H1 (cell line): ENCODE data around the gene GATAD2B. TPM values are rescaled to one million over a fixed set of nuclear protein-coding genes. Genes with fewer than 3 reads are reported as not detected.

Experiments used
- CTCF ChIA-PET: fragments of 300-600 bp; sonication (Branson Sonifier 250); formaldehyde crosslinking; loops from one replicate; lab custom pipeline; 2021; ENCODE audit not compliant: partially characterized antibody; lab: Charles Lee
- POLR2A ChIA-PET: fragments of 300-600 bp; sonication (Branson Sonifier 250); formaldehyde crosslinking; loops from one replicate; lab custom pipeline; 2021; ENCODE audit warnings: inconsistent platforms; ENCODE audit not compliant: partially characterized antibody; lab: Charles Lee
- DNase-seq, 2 experiments: peaks; one replicate each; pipeline versions ENCODE4 v3.0.0 to v3.0.0-alpha.2; 2010 to 2022; ENCODE audit warnings: low spot score in 2 of 2, low read depth in 1 of 2, mixed read lengths in 1 of 2
- FAIRE-seq: peaks from 2 replicates; lab custom pipeline; 2011; peaks lifted over from hg19 to GRCh38; lab: Jason Lieb, UNC
- H2AFZ ChIP-seq: 2 replicates; pipeline ENCODE4 v1.8.1; 2012; ENCODE audit warnings: low read length, inconsistent platforms
- H2AK5ac ChIP-seq: 2 replicates; pipeline ENCODE4 v1.6.1; 2013; ENCODE audit warnings: low read depth, low read length
- H2BK120ac ChIP-seq: replicated peaks from 2 replicates; pipeline ENCODE3; 2013; ENCODE audit warnings: low read depth, low read length, inconsistent platforms
- H2BK12ac ChIP-seq: 2 replicates; pipeline ENCODE4 v1.6.1; 2013; ENCODE audit warnings: low read depth, low read length
- H2BK15ac ChIP-seq: 2 replicates; pipeline ENCODE4 v1.6.1; 2013; ENCODE audit warnings: low read length
- H2BK20ac ChIP-seq: 2 replicates; pipeline ENCODE4 v1.6.1; 2013; ENCODE audit warnings: low read length
- H2BK5ac ChIP-seq: 2 replicates; pipeline ENCODE4 v1.6.1; 2013; ENCODE audit warnings: low read depth, low read length
- H3K14ac ChIP-seq: 2 replicates; pipeline ENCODE4 v1.6.1; 2013; ENCODE audit warnings: inconsistent platforms; ENCODE audit not compliant: insufficient read length
- H3K18ac ChIP-seq: 2 replicates; pipeline ENCODE4 v1.6.1; 2013; ENCODE audit warnings: low read length; ENCODE audit errors: extremely low read depth
- H3K23ac ChIP-seq: 2 replicates; pipeline ENCODE4 v1.6.1; 2013; ENCODE audit warnings: inconsistent platforms; ENCODE audit not compliant: insufficient read length
- H3K23me2 ChIP-seq: 2 replicates; pipeline ENCODE4 v1.6.1; 2013; ENCODE audit warnings: low read depth, low read length
- H3K27ac ChIP-seq: 2 replicates; pipeline ENCODE4 v1.6.1; 2011; ENCODE audit warnings: low read depth, low read length, inconsistent platforms
- H3K27me3 ChIP-seq, 4 experiments: replicated peaks in 1 of 4; 1 replicate in 1 of 4; 2 replicates in 3 of 4; pipeline versions ENCODE4 v1.6.1 to v1.8.1; 2011 to 2013; ENCODE audit warnings: low read length in 3 of 4, mild to moderate bottlenecking in 3 of 4, inconsistent platforms in 2 of 4, mixed read lengths in 2 of 4, moderate library complexity in 1 of 4; ENCODE audit not compliant: control insufficient read depth in 3 of 4, insufficient read depth in 3 of 4; ENCODE audit errors: extremely low read depth in 1 of 4
- H3K36me3 ChIP-seq, 4 experiments: 2 replicates each; pipeline versions ENCODE4 v1.6.1 to v1.8.1; 2011 to 2013; ENCODE audit warnings: mild to moderate bottlenecking in 4 of 4, low read length in 3 of 4, moderate library complexity in 2 of 4, control low read depth in 1 of 4, inconsistent platforms in 1 of 4; ENCODE audit not compliant: insufficient read depth in 4 of 4, control insufficient read depth in 2 of 4
- H3K4ac ChIP-seq: replicated peaks from 2 replicates; pipeline ENCODE3; 2013; ENCODE audit warnings: low read length, low read depth, mixed read lengths, inconsistent platforms; ENCODE audit not compliant: insufficient read length
- H3K4me1 ChIP-seq, 4 experiments: replicated peaks in 1 of 4; 1 replicate in 1 of 4; 2 replicates in 3 of 4; pipeline versions ENCODE4 v1.6.1 to v1.8.1; 2011 to 2013; ENCODE audit warnings: low read length in 3 of 4, inconsistent platforms in 2 of 4, mixed read lengths in 1 of 4; ENCODE audit not compliant: insufficient read depth in 4 of 4, control insufficient read depth in 3 of 4
- H3K4me2 ChIP-seq, 2 experiments: 2 replicates each; pipeline versions ENCODE4 v1.6.1 to v1.8.1; 2011 to 2013; ENCODE audit warnings: low read depth in 2 of 2, low read length in 2 of 2, control low read depth in 1 of 2, inconsistent platforms in 1 of 2, mild to moderate bottlenecking in 1 of 2; ENCODE audit not compliant: insufficient read depth in 1 of 2
- H3K4me3 ChIP-seq, 4 experiments: fragments of 200-600, 300-600 bp in 1 of 4; sonication (generic), shearing (Covaris generic), sonication (Bioruptor Twin) in 1 of 4; 2 replicates each; pipeline versions ENCODE4 v1.5.1 to v1.8.1; 2011 to 2016; ENCODE audit warnings: low read length in 4 of 4, low read depth in 3 of 4, control low read depth in 2 of 4, inconsistent platforms in 2 of 4, mild to moderate bottlenecking in 2 of 4, mixed read lengths in 1 of 4, moderate library complexity in 1 of 4; ENCODE audit not compliant: insufficient read depth in 2 of 4; ENCODE audit errors: extremely low read depth in 1 of 4
- H3K56ac ChIP-seq: replicated peaks from 2 replicates; pipeline ENCODE3; 2013; ENCODE audit warnings: low read depth, mild to moderate bottlenecking, mixed read lengths, low read length, inconsistent platforms; ENCODE audit not compliant: insufficient read length
- H3K79me1 ChIP-seq: 2 replicates; pipeline ENCODE4 v1.6.1; 2013; ENCODE audit warnings: low read depth, low read length, control low read depth
- H3K79me2 ChIP-seq, 2 experiments: 2 replicates each; pipeline versions ENCODE4 v1.6.1 to v1.8.1; 2012 to 2013; ENCODE audit warnings: low read length in 2 of 2, mild to moderate bottlenecking in 2 of 2, inconsistent platforms in 1 of 2; ENCODE audit not compliant: insufficient read depth in 2 of 2, control insufficient read depth in 1 of 2
- H3K9ac ChIP-seq, 4 experiments: replicated peaks in 1 of 4; 1 replicate in 1 of 4; 2 replicates in 3 of 4; pipeline versions ENCODE4 v1.6.1 to v1.8.1; 2011 to 2013; ENCODE audit warnings: low read depth in 3 of 4, low read length in 3 of 4, control low read depth in 2 of 4, mild to moderate bottlenecking in 2 of 4, moderate library complexity in 2 of 4, inconsistent platforms in 1 of 4; ENCODE audit errors: extremely low read depth in 1 of 4
- H3K9me3 ChIP-seq, 2 experiments: 2 replicates each; pipeline versions ENCODE4 v1.6.1 to v1.8.1; 2012 to 2013; ENCODE audit warnings: mild to moderate bottlenecking in 2 of 2, moderate library complexity in 2 of 2, control low read depth in 1 of 2, inconsistent platforms in 1 of 2, low read depth in 1 of 2, low read length in 1 of 2, mixed read lengths in 1 of 2; ENCODE audit not compliant: insufficient read depth in 2 of 2
- H4K20me1 ChIP-seq, 2 experiments: replicated peaks in 1 of 2; 2 replicates each; pipeline versions ENCODE3 to v1.8.1; 2011 to 2013; ENCODE audit warnings: inconsistent platforms in 2 of 2, low read length in 2 of 2, mild to moderate bottlenecking in 1 of 2; ENCODE audit not compliant: insufficient read depth in 2 of 2, control insufficient read depth in 1 of 2
- H4K5ac ChIP-seq: 2 replicates; pipeline ENCODE4 v1.6.1; 2013; ENCODE audit warnings: low read length, low read depth, mixed read lengths, inconsistent platforms; ENCODE audit not compliant: insufficient read length
- H4K8ac ChIP-seq: 2 replicates; pipeline ENCODE4 v1.8.0; 2013; ENCODE audit warnings: mild to moderate bottlenecking, moderate library complexity, low read length, inconsistent platforms; ENCODE audit not compliant: insufficient read depth; ENCODE audit errors: extremely low read depth
- H4K91ac ChIP-seq: replicated peaks from 2 replicates; pipeline ENCODE3; 2013; ENCODE audit warnings: low read length, mixed read lengths, inconsistent platforms; ENCODE audit not compliant: insufficient read length
- BRCA1 ChIP-seq: IDR thresholded peaks from 2 replicates; pipeline ENCODE4 v1.6.1; 2012; ENCODE audit warnings: low read depth, low read length, improper control_type of control experiment
- SP1 ChIP-seq: IDR thresholded peaks from 2 replicates; pipeline ENCODE4 v1.6.1; 2011; ENCODE audit warnings: low read depth, low read length
- USF2 ChIP-seq: IDR thresholded peaks from 2 replicates; pipeline ENCODE4 v1.6.1; 2011; ENCODE audit warnings: low read length, improper control_type of control experiment
- WGBS, 2 experiments: shearing (Covaris generic) in 1 of 2; methylation state at CpG; one replicate each; pipeline versions ENCODE4 v1.1.6 to v1.1.7; 2013 to 2015; ENCODE audit warnings: low lambda C conversion rate in 2 of 2, mixed read lengths in 2 of 2, inconsistent platforms in 1 of 2, low coverage in 1 of 2, missing lambda C conversion rate in 1 of 2; ENCODE audit not compliant: insufficient replicate concordance in 2 of 2, insufficient coverage in 1 of 2, insufficient read length in 1 of 2; ENCODE audit errors: extremely low coverage in 1 of 2, missing lambda C conversion rate in 1 of 2; 5-methylcytosine and 5-hydroxymethylcytosine counted together
- polyA plus RNA-seq, 7 experiments: library from polyadenylated mRNA; depleted of rRNA in 3 of 7; stranded (reverse) in 5 of 7; unstranded in 2 of 7; fragments of >200 nt in 5 of 7; fragments of 200-250 nt in 2 of 7; gene quantifications; 1 replicate in 5 of 7; 2 replicates in 1 of 7; 4 replicates in 1 of 7; pipeline versions ENCODE4 v1.2.1 to v1.2.3, GENCODE V29; 2011 to 2013; ENCODE audit warnings: missing spikeins in 2 of 7, mixed read lengths in 2 of 7
- total RNA-seq: library from RNA; stranded (reverse); fragmentation: NEBNext Ultra II Directional; extraction: Animal tissue kit (Norgen Biotek cat#: 25700); gene quantifications from 2 replicates; pipeline ENCODE4 v1.2.1, GENCODE V29; 2021

Gene GATAD2B
- total and polyA plus RNA-seq, 2 of the 8 experiments (the other 6 are each of a cell fraction or from before 2014, with no cell fraction given) = 8.4 to 39.1 TPM

GRCh38 chr1:153933955-153934354 is 11.2 kb upstream of the GATAD2B start:
- H3K14ac ChIP-seq = no peak overlapping the region
- no peak overlapping the region for H3K56ac ChIP-seq
- H2BK20ac ChIP-seq = no peak overlapping the region
- no peak for FAIRE-seq
- CTCF ChIA-PET = interaction anchor here (0.8 to 1.4 kb wide), 2 partner anchors 10 to 13 kb away, joined by 4 to 5 read pairs; partner anchors contain the start of gene DENND4B
- H3K4me3 ChIP-seq = no peak overlapping the region
- H2BK12ac ChIP-seq = no peak overlapping the region
- H3K9me3 ChIP-seq = no peaks in the 10 kb centered on the region
- no peaks in the 10 kb centered on the region for H3K79me2 ChIP-seq
- H4K5ac ChIP-seq = no peak overlapping the region
- H3K23me2 ChIP-seq = no peaks in the 10 kb centered on the region; the same call in 1 of the 2 replicates
- H2BK120ac ChIP-seq = no peak overlapping the region
- peaks cover 0 to 11% of the 10 kb centered on the region in 2 experiments for H4K20me1 ChIP-seq
- H2AK5ac ChIP-seq = no peak overlapping the region
- no peak overlapping the region for H3K27ac ChIP-seq
- H2BK5ac ChIP-seq = no peak overlapping the region
- no peak overlapping the region for H4K8ac ChIP-seq
- H3K9ac ChIP-seq = no peak overlapping the region
- peaks cover 12 to 61% (median 45%) of the 10 kb centered on the region in 4 experiments for H3K36me3 ChIP-seq
- H3K18ac ChIP-seq = no peak overlapping the region
- 95% methylated on average over 11 of the region's 11 CpGs; no CpG with 5 or more reads in 1 of the 2 experiments for WGBS, 2 experiments
- no peak overlapping the region for H3K4me2 ChIP-seq
- H3K4me1 ChIP-seq = no peaks in the 10 kb centered on the region
- no peak overlapping the region for H2AFZ ChIP-seq
- POLR2A ChIA-PET = interaction anchor here (0.8 to 3.7 kb wide), 7 partner anchors 8 to 57 kb away, joined by 3 to 24 read pairs (median 6); partner anchors contain the start of genes DENND4B, GATAD2B and RPS27
- no peak overlapping the region for H4K91ac ChIP-seq
- H2BK15ac ChIP-seq = no peak overlapping the region
- no peak overlapping the region for H3K4ac ChIP-seq
- no peaks in the 10 kb centered on the region for H3K27me3 ChIP-seq
- no peak overlapping the region for H3K23ac ChIP-seq
- no peaks in the 10 kb centered on the region; the same call in 1 of the 2 replicates for H3K79me1 ChIP-seq
- no peak for DNase-seq
- no peak for TF ChIP-seq USF2
- TF ChIP-seq SP1 = no peak
- no peak for TF ChIP-seq BRCA1
